SK-N-MC (cell line): ENCODE data around the gene PCK2.

Source experiments
- EZH2 ChIP-seq: fragments of 200-600 bp; sonication (generic); IDR thresholded peaks from one replicate; pipeline ENCODE4 v1.6.1; 2017; ENCODE audit warnings: antibody characterized with exemption
- POLR2AphosphoS5 ChIP-seq: IDR thresholded peaks from 2 replicates; pipeline ENCODE4 v1.6.1; 2012; ENCODE audit warnings: mild to moderate bottlenecking, low read depth, low read length, borderline replicate concordance

GRCh38 chr14:24130380-24130716 lies 36.2 kb downstream of the PCK2 start, which contains the start of gene FITM1:
- TF ChIP-seq POLR2AphosphoS5 (no peak), EZH2 (no peak)
